Stimulated activated naive CD8-positive, alpha-beta T cell treated with anti-CD3 and anti-CD28 coated beads, Interleukin-15, Interleukin-2, amounts not matched to agents 100 ng/mL and 50 ng/mL, for 24 hours (primary cell): ENCODE results near the gene MAP1B.

Experiments used
- H3K27ac Mint-ChIP-seq: one replicate; pipeline ENCODE4 v1.8.0; 2021; ENCODE audit warnings: mild to moderate bottlenecking, mixed read lengths
- H3K27me3 Mint-ChIP-seq: one replicate; pipeline ENCODE4 v1.8.0; 2021; ENCODE audit warnings: mixed read lengths
- H3K36me3 Mint-ChIP-seq: one replicate; pipeline ENCODE4 v1.8.0; 2021; ENCODE audit warnings: low read depth, mixed read lengths
- H3K4me1 Mint-ChIP-seq: one replicate; pipeline ENCODE4 v1.8.0; 2021; ENCODE audit warnings: low read depth, mixed read lengths
- H3K4me3 Mint-ChIP-seq: one replicate; pipeline ENCODE4 v1.8.0; 2021; ENCODE audit warnings: mild to moderate bottlenecking, mixed read lengths
- H3K9me3 Mint-ChIP-seq: one replicate; pipeline ENCODE4 v1.8.0; 2021; ENCODE audit warnings: mixed read lengths

Gene MAP1B

GRCh38 chr5:72237879-72238278 is 130.6 kb downstream of the MAP1B start:
- H3K4me1 Mint-ChIP-seq, result peaks cover 40% of the 10 kb centered on the region
- H3K36me3 Mint-ChIP-seq, result peaks cover 69% of the 10 kb centered on the region
- H3K27me3 Mint-ChIP-seq, result no peaks in the 10 kb centered on the region
- H3K4me3 Mint-ChIP-seq, result no peak overlapping the region
- H3K27ac Mint-ChIP-seq, result no peak overlapping the region
- no peaks in the 10 kb centered on the region for H3K9me3 Mint-ChIP-seq

GRCh38 chr5:72238712-72239445 is 131.6 kb downstream of the MAP1B start:
- Mint-ChIP-seq H3K36me3 (peaks cover 66% of the 10 kb centered on the region), H3K4me3 (no peak overlapping the region), H3K27ac (no peak overlapping the region), H3K27me3 (no peaks in the 10 kb centered on the region), H3K9me3 (no peaks in the 10 kb centered on the region), H3K4me1 (peaks cover 30% of the 10 kb centered on the region)

- H3K4me1 Mint-ChIP-seq, result peaks cover 21% of the 10 kb centered on the region
- H3K4me3 Mint-ChIP-seq, result no peak overlapping the region
- H3K27me3 Mint-ChIP-seq, result no peaks in the 10 kb centered on the region
- H3K9me3 Mint-ChIP-seq, result no peaks in the 10 kb centered on the region
- no peak overlapping the region for H3K27ac Mint-ChIP-seq
- peaks cover 53% of the 10 kb centered on the region for H3K36me3 Mint-ChIP-seq
Observed at GRCh38 chr5:72241346-72242003, 134.2 kb downstream of the MAP1B start.

- H3K27me3 Mint-ChIP-seq, result no peaks in the 10 kb centered on the region
- H3K9me3 Mint-ChIP-seq, result no peaks in the 10 kb centered on the region
- H3K4me1 Mint-ChIP-seq, result peaks cover 25% of the 10 kb centered on the region
- H3K36me3 Mint-ChIP-seq, result peaks cover 48% of the 10 kb centered on the region
- H3K4me3 Mint-ChIP-seq, result no peak overlapping the region
- H3K27ac Mint-ChIP-seq, result no peak overlapping the region
Observed at GRCh38 chr5:72242796-72243475, 135.7 kb downstream of the MAP1B start.

- peaks cover 41% of the 10 kb centered on the region for H3K36me3 Mint-ChIP-seq
- H3K9me3 Mint-ChIP-seq, result no peaks in the 10 kb centered on the region
- no peak overlapping the region for H3K4me3 Mint-ChIP-seq
- peaks cover 31% of the 10 kb centered on the region for H3K4me1 Mint-ChIP-seq
- H3K27me3 Mint-ChIP-seq, result no peaks in the 10 kb centered on the region
- no peak overlapping the region for H3K27ac Mint-ChIP-seq
Observed at GRCh38 chr5:72243706-72244105, 136.4 kb downstream of the MAP1B start.

- Mint-ChIP-seq H3K9me3 (no peaks in the 10 kb centered on the region), H3K27me3 (no peaks in the 10 kb centered on the region), H3K36me3 (peaks cover 41% of the 10 kb centered on the region), H3K4me3 (no peak overlapping the region), H3K27ac (peak overlapping the region; percentile 66), H3K4me1 (peaks cover 34% of the 10 kb centered on the region)
Observed at GRCh38 chr5:72244862-72245371, 137.6 kb downstream of the MAP1B start.

GRCh38 chr5:72245546-72245945 is 138.3 kb downstream of the MAP1B start:
- H3K9me3 Mint-ChIP-seq, result no peaks in the 10 kb centered on the region
- H3K27ac Mint-ChIP-seq, result no peak overlapping the region
- peaks cover 34% of the 10 kb centered on the region for H3K4me1 Mint-ChIP-seq
- H3K36me3 Mint-ChIP-seq, result peaks cover 40% of the 10 kb centered on the region
- H3K27me3 Mint-ChIP-seq, result no peaks in the 10 kb centered on the region
- H3K4me3 Mint-ChIP-seq, result no peak overlapping the region

- H3K4me1 Mint-ChIP-seq, result peaks cover 34% of the 10 kb centered on the region
- peaks cover 41% of the 10 kb centered on the region for H3K36me3 Mint-ChIP-seq
- no peaks in the 10 kb centered on the region for H3K9me3 Mint-ChIP-seq
- H3K27ac Mint-ChIP-seq, result no peak overlapping the region
- H3K4me3 Mint-ChIP-seq, result no peak overlapping the region
- H3K27me3 Mint-ChIP-seq, result no peaks in the 10 kb centered on the region
Observed at GRCh38 chr5:72245951-72246532, 138.8 kb downstream of the MAP1B start.

GRCh38 chr5:72246954-72247442 is 139.7 kb downstream of the MAP1B start:
- H3K4me3 Mint-ChIP-seq, result no peak overlapping the region
- no peaks in the 10 kb centered on the region for H3K9me3 Mint-ChIP-seq
- H3K27ac Mint-ChIP-seq, result no peak overlapping the region
- peaks cover 34% of the 10 kb centered on the region for H3K4me1 Mint-ChIP-seq
- H3K36me3 Mint-ChIP-seq, result peaks cover 41% of the 10 kb centered on the region
- no peaks in the 10 kb centered on the region for H3K27me3 Mint-ChIP-seq

- Mint-ChIP-seq H3K4me3 (no peak overlapping the region), H3K36me3 (peaks cover 47% of the 10 kb centered on the region), H3K9me3 (no peaks in the 10 kb centered on the region), H3K27me3 (no peaks in the 10 kb centered on the region), H3K4me1 (peaks cover 34% of the 10 kb centered on the region), H3K27ac (no peak overlapping the region)
Observed at GRCh38 chr5:72248410-72248981, 141.2 kb downstream of the MAP1B start.

- no peak overlapping the region for H3K27ac Mint-ChIP-seq
- H3K4me3 Mint-ChIP-seq, result no peak overlapping the region
- H3K36me3 Mint-ChIP-seq, result peaks cover 57% of the 10 kb centered on the region
- H3K4me1 Mint-ChIP-seq, result peaks cover 19% of the 10 kb centered on the region
- no peaks in the 10 kb centered on the region for H3K27me3 Mint-ChIP-seq
- H3K9me3 Mint-ChIP-seq, result no peaks in the 10 kb centered on the region
Observed at GRCh38 chr5:72251386-72251785, 144.1 kb downstream of the MAP1B start.

- H3K4me1 Mint-ChIP-seq, result peaks cover 17% of the 10 kb centered on the region
- no peaks in the 10 kb centered on the region for H3K27me3 Mint-ChIP-seq
- H3K4me3 Mint-ChIP-seq, result no peak overlapping the region
- peaks cover 57% of the 10 kb centered on the region for H3K36me3 Mint-ChIP-seq
- no peak overlapping the region for H3K27ac Mint-ChIP-seq
- H3K9me3 Mint-ChIP-seq, result no peaks in the 10 kb centered on the region
Observed at GRCh38 chr5:72252008-72252407, 144.7 kb downstream of the MAP1B start.

GRCh38 chr5:72252574-72253155 is 145.4 kb downstream of the MAP1B start:
- peaks cover 58% of the 10 kb centered on the region for H3K36me3 Mint-ChIP-seq
- peaks cover 14% of the 10 kb centered on the region for H3K4me1 Mint-ChIP-seq
- H3K27ac Mint-ChIP-seq, result no peak overlapping the region
- no peak overlapping the region for H3K4me3 Mint-ChIP-seq
- H3K9me3 Mint-ChIP-seq, result no peaks in the 10 kb centered on the region
- H3K27me3 Mint-ChIP-seq, result no peaks in the 10 kb centered on the region

- Mint-ChIP-seq H3K4me1 (peaks cover 6% of the 10 kb centered on the region), H3K4me3 (no peak overlapping the region), H3K36me3 (peaks cover 70% of the 10 kb centered on the region), H3K9me3 (no peaks in the 10 kb centered on the region), H3K27me3 (no peaks in the 10 kb centered on the region), H3K27ac (no peak overlapping the region)
Observed at GRCh38 chr5:72255237-72255636, 148.0 kb downstream of the MAP1B start.
